H1 (cell line): ENCODE measurements around the gene PLEKHM3. TPM values are rescaled to one million over a fixed set of nuclear protein-coding genes. Genes with fewer than 3 reads are reported as not detected.

ENCODE experiments used
- CTCF ChIA-PET: fragments of 300-600 bp; sonication (Branson Sonifier 250); formaldehyde crosslinking; loops from one replicate; lab custom pipeline; 2021; ENCODE audit not compliant: partially characterized antibody; lab: Charles Lee
- POLR2A ChIA-PET: fragments of 300-600 bp; sonication (Branson Sonifier 250); formaldehyde crosslinking; loops from one replicate; lab custom pipeline; 2021; ENCODE audit warnings: inconsistent platforms; ENCODE audit not compliant: partially characterized antibody; lab: Charles Lee
- DNase-seq, 2 experiments: peaks; one replicate each; pipeline versions ENCODE4 v3.0.0 to v3.0.0-alpha.2; 2010 to 2022; ENCODE audit warnings: low spot score in 2 of 2, low read depth in 1 of 2, mixed read lengths in 1 of 2
- FAIRE-seq: peaks from 2 replicates; lab custom pipeline; 2011; peaks lifted over from hg19 to GRCh38; lab: Jason Lieb, UNC
- H2AFZ ChIP-seq: 2 replicates; pipeline ENCODE4 v1.8.1; 2012; ENCODE audit warnings: low read length, inconsistent platforms
- H2AK5ac ChIP-seq: 2 replicates; pipeline ENCODE4 v1.6.1; 2013; ENCODE audit warnings: low read depth, low read length
- H2BK120ac ChIP-seq: replicated peaks from 2 replicates; pipeline ENCODE3; 2013; ENCODE audit warnings: low read depth, low read length, inconsistent platforms
- H2BK12ac ChIP-seq: 2 replicates; pipeline ENCODE4 v1.6.1; 2013; ENCODE audit warnings: low read depth, low read length
- H2BK15ac ChIP-seq: 2 replicates; pipeline ENCODE4 v1.6.1; 2013; ENCODE audit warnings: low read length
- H2BK20ac ChIP-seq: 2 replicates; pipeline ENCODE4 v1.6.1; 2013; ENCODE audit warnings: low read length
- H2BK5ac ChIP-seq: 2 replicates; pipeline ENCODE4 v1.6.1; 2013; ENCODE audit warnings: low read depth, low read length
- H3K14ac ChIP-seq: 2 replicates; pipeline ENCODE4 v1.6.1; 2013; ENCODE audit warnings: inconsistent platforms; ENCODE audit not compliant: insufficient read length
- H3K18ac ChIP-seq: 2 replicates; pipeline ENCODE4 v1.6.1; 2013; ENCODE audit warnings: low read length; ENCODE audit errors: extremely low read depth
- H3K23ac ChIP-seq: 2 replicates; pipeline ENCODE4 v1.6.1; 2013; ENCODE audit warnings: inconsistent platforms; ENCODE audit not compliant: insufficient read length
- H3K23me2 ChIP-seq: 2 replicates; pipeline ENCODE4 v1.6.1; 2013; ENCODE audit warnings: low read depth, low read length
- H3K27ac ChIP-seq: 2 replicates; pipeline ENCODE4 v1.6.1; 2011; ENCODE audit warnings: low read depth, low read length, inconsistent platforms
- H3K27me3 ChIP-seq, 4 experiments: replicated peaks in 1 of 4; 1 replicate in 1 of 4; 2 replicates in 3 of 4; pipeline versions ENCODE4 v1.6.1 to v1.8.1; 2011 to 2013; ENCODE audit warnings: low read length in 3 of 4, mild to moderate bottlenecking in 3 of 4, inconsistent platforms in 2 of 4, mixed read lengths in 2 of 4, moderate library complexity in 1 of 4; ENCODE audit not compliant: control insufficient read depth in 3 of 4, insufficient read depth in 3 of 4; ENCODE audit errors: extremely low read depth in 1 of 4
- H3K36me3 ChIP-seq, 4 experiments: 2 replicates each; pipeline versions ENCODE4 v1.6.1 to v1.8.1; 2011 to 2013; ENCODE audit warnings: mild to moderate bottlenecking in 4 of 4, low read length in 3 of 4, moderate library complexity in 2 of 4, control low read depth in 1 of 4, inconsistent platforms in 1 of 4; ENCODE audit not compliant: insufficient read depth in 4 of 4, control insufficient read depth in 2 of 4
- H3K4ac ChIP-seq: replicated peaks from 2 replicates; pipeline ENCODE3; 2013; ENCODE audit warnings: low read length, low read depth, mixed read lengths, inconsistent platforms; ENCODE audit not compliant: insufficient read length
- H3K4me1 ChIP-seq, 4 experiments: replicated peaks in 1 of 4; 1 replicate in 1 of 4; 2 replicates in 3 of 4; pipeline versions ENCODE4 v1.6.1 to v1.8.1; 2011 to 2013; ENCODE audit warnings: low read length in 3 of 4, inconsistent platforms in 2 of 4, mixed read lengths in 1 of 4; ENCODE audit not compliant: insufficient read depth in 4 of 4, control insufficient read depth in 3 of 4
- H3K4me2 ChIP-seq, 2 experiments: 2 replicates each; pipeline versions ENCODE4 v1.6.1 to v1.8.1; 2011 to 2013; ENCODE audit warnings: low read depth in 2 of 2, low read length in 2 of 2, control low read depth in 1 of 2, inconsistent platforms in 1 of 2, mild to moderate bottlenecking in 1 of 2; ENCODE audit not compliant: insufficient read depth in 1 of 2
- H3K4me3 ChIP-seq, 4 experiments: fragments of 200-600, 300-600 bp in 1 of 4; sonication (generic), shearing (Covaris generic), sonication (Bioruptor Twin) in 1 of 4; 2 replicates each; pipeline versions ENCODE4 v1.5.1 to v1.8.1; 2011 to 2016; ENCODE audit warnings: low read length in 4 of 4, low read depth in 3 of 4, control low read depth in 2 of 4, inconsistent platforms in 2 of 4, mild to moderate bottlenecking in 2 of 4, mixed read lengths in 1 of 4, moderate library complexity in 1 of 4; ENCODE audit not compliant: insufficient read depth in 2 of 4; ENCODE audit errors: extremely low read depth in 1 of 4
- H3K56ac ChIP-seq: replicated peaks from 2 replicates; pipeline ENCODE3; 2013; ENCODE audit warnings: low read depth, mild to moderate bottlenecking, mixed read lengths, low read length, inconsistent platforms; ENCODE audit not compliant: insufficient read length
- H3K79me1 ChIP-seq: 2 replicates; pipeline ENCODE4 v1.6.1; 2013; ENCODE audit warnings: low read depth, low read length, control low read depth
- H3K79me2 ChIP-seq, 2 experiments: 2 replicates each; pipeline versions ENCODE4 v1.6.1 to v1.8.1; 2012 to 2013; ENCODE audit warnings: low read length in 2 of 2, mild to moderate bottlenecking in 2 of 2, inconsistent platforms in 1 of 2; ENCODE audit not compliant: insufficient read depth in 2 of 2, control insufficient read depth in 1 of 2
- H3K9ac ChIP-seq, 4 experiments: replicated peaks in 1 of 4; 1 replicate in 1 of 4; 2 replicates in 3 of 4; pipeline versions ENCODE4 v1.6.1 to v1.8.1; 2011 to 2013; ENCODE audit warnings: low read depth in 3 of 4, low read length in 3 of 4, control low read depth in 2 of 4, mild to moderate bottlenecking in 2 of 4, moderate library complexity in 2 of 4, inconsistent platforms in 1 of 4; ENCODE audit errors: extremely low read depth in 1 of 4
- H3K9me3 ChIP-seq, 2 experiments: 2 replicates each; pipeline versions ENCODE4 v1.6.1 to v1.8.1; 2012 to 2013; ENCODE audit warnings: mild to moderate bottlenecking in 2 of 2, moderate library complexity in 2 of 2, control low read depth in 1 of 2, inconsistent platforms in 1 of 2, low read depth in 1 of 2, low read length in 1 of 2, mixed read lengths in 1 of 2; ENCODE audit not compliant: insufficient read depth in 2 of 2
- H4K20me1 ChIP-seq, 2 experiments: replicated peaks in 1 of 2; 2 replicates each; pipeline versions ENCODE3 to v1.8.1; 2011 to 2013; ENCODE audit warnings: inconsistent platforms in 2 of 2, low read length in 2 of 2, mild to moderate bottlenecking in 1 of 2; ENCODE audit not compliant: insufficient read depth in 2 of 2, control insufficient read depth in 1 of 2
- H4K5ac ChIP-seq: 2 replicates; pipeline ENCODE4 v1.6.1; 2013; ENCODE audit warnings: low read length, low read depth, mixed read lengths, inconsistent platforms; ENCODE audit not compliant: insufficient read length
- H4K8ac ChIP-seq: 2 replicates; pipeline ENCODE4 v1.8.0; 2013; ENCODE audit warnings: mild to moderate bottlenecking, moderate library complexity, low read length, inconsistent platforms; ENCODE audit not compliant: insufficient read depth; ENCODE audit errors: extremely low read depth
- H4K91ac ChIP-seq: replicated peaks from 2 replicates; pipeline ENCODE3; 2013; ENCODE audit warnings: low read length, mixed read lengths, inconsistent platforms; ENCODE audit not compliant: insufficient read length
- CBX8 ChIP-seq: fragments of 300-800, 300-1000 bp; sonication (generic); IDR thresholded peaks from 2 replicates; pipeline ENCODE4 v1.7.1; 2016; ENCODE audit warnings: low read depth, low read length, borderline replicate concordance
- RFX5 ChIP-seq: IDR thresholded peaks from 2 replicates; pipeline ENCODE4 v1.6.1; 2011; ENCODE audit warnings: low read depth, low read length, improper control_type of control experiment, borderline replicate concordance
- TEAD4 ChIP-seq: IDR thresholded peaks from 2 replicates; pipeline ENCODE4 v1.6.1; 2012; ENCODE audit warnings: low read depth, low read length, inconsistent platforms, mixed read lengths
- WGBS, 2 experiments: shearing (Covaris generic) in 1 of 2; methylation state at CpG; one replicate each; pipeline versions ENCODE4 v1.1.6 to v1.1.7; 2013 to 2015; ENCODE audit warnings: low lambda C conversion rate in 2 of 2, mixed read lengths in 2 of 2, inconsistent platforms in 1 of 2, low coverage in 1 of 2, missing lambda C conversion rate in 1 of 2; ENCODE audit not compliant: insufficient replicate concordance in 2 of 2, insufficient coverage in 1 of 2, insufficient read length in 1 of 2; ENCODE audit errors: extremely low coverage in 1 of 2, missing lambda C conversion rate in 1 of 2; 5-methylcytosine and 5-hydroxymethylcytosine counted together
- polyA plus RNA-seq, 7 experiments: library from polyadenylated mRNA; depleted of rRNA in 3 of 7; stranded (reverse) in 5 of 7; unstranded in 2 of 7; fragments of >200 nt in 5 of 7; fragments of 200-250 nt in 2 of 7; gene quantifications; 1 replicate in 5 of 7; 2 replicates in 1 of 7; 4 replicates in 1 of 7; pipeline versions ENCODE4 v1.2.1 to v1.2.3, GENCODE V29; 2011 to 2013; ENCODE audit warnings: missing spikeins in 2 of 7, mixed read lengths in 2 of 7
- total RNA-seq: library from RNA; stranded (reverse); fragmentation: NEBNext Ultra II Directional; extraction: Animal tissue kit (Norgen Biotek cat#: 25700); gene quantifications from 2 replicates; pipeline ENCODE4 v1.2.1, GENCODE V29; 2021

Gene PLEKHM3
- total and polyA plus RNA-seq, 2 of the 8 experiments (the other 6 are each of a cell fraction or from before 2014, with no cell fraction given) = 2.3 to 5.8 TPM

GRCh38 chr2:207819021-207819797, 206.1 kb downstream of the PLEKHM3 start:
- H2AK5ac ChIP-seq = no peak overlapping the region
- ChIA-PET CTCF (interaction anchor here (0.8 to 2.7 kb wide), 7 partner anchors 11 to 222 kb away, joined by 3 to 11 read pairs (median 3); no protein-coding TSS in a partner anchor), POLR2A (interaction anchor here (1.9 kb wide), 1 partner anchor 9 kb away, joined by 7 read pairs; no protein-coding TSS in a partner anchor)
- H3K4me1 ChIP-seq = peaks cover 0 to 3% (median under 1%) of the 10 kb centered on the region in 4 experiments; a peak in 2 of 7 replicates
- no peak overlapping the region for H3K4me2 ChIP-seq
- H3K36me3 ChIP-seq = no peaks in the 10 kb centered on the region
- H3K23ac ChIP-seq = no peak overlapping the region
- 88% methylated on average over 10 of the region's 10 CpGs; no CpG with 5 or more reads in 1 of the 2 experiments for WGBS, 2 experiments
- no peak overlapping the region for H4K91ac ChIP-seq
- no peak for TF ChIP-seq CBX8
- no peak for TF ChIP-seq TEAD4
- TF ChIP-seq RFX5 = no peak
- no peak overlapping the region for H2BK120ac ChIP-seq
- no peak overlapping the region for H2BK5ac ChIP-seq
- H3K23me2 ChIP-seq = no peaks in the 10 kb centered on the region
- H3K18ac ChIP-seq = no peak overlapping the region
- no peak overlapping the region for H3K4ac ChIP-seq
- 0 out of 2 replicates have a peak overlapping the region, but pooled peaks have one; percentile 2 for H2BK12ac ChIP-seq
- no peak overlapping the region for H3K9ac ChIP-seq
- no peak overlapping the region for H4K8ac ChIP-seq
- H3K4me3 ChIP-seq = no peak overlapping the region
- no peak overlapping the region for H2AFZ ChIP-seq
- no peak overlapping the region for H4K5ac ChIP-seq
- H3K14ac ChIP-seq = no peak overlapping the region
- H3K79me2 ChIP-seq = no peaks in the 10 kb centered on the region
- no peak overlapping the region for H3K27ac ChIP-seq
- DNase-seq = no peak
- no peaks in the 10 kb centered on the region for H4K20me1 ChIP-seq
- FAIRE-seq = no peak
- no peak overlapping the region for H3K56ac ChIP-seq
- H3K27me3 ChIP-seq = no peaks in the 10 kb centered on the region
- H3K79me1 ChIP-seq = no peaks in the 10 kb centered on the region
- H2BK20ac ChIP-seq = no peak overlapping the region
- H3K9me3 ChIP-seq = no peaks in the 10 kb centered on the region
- no peak overlapping the region for H2BK15ac ChIP-seq
